Measurements from ENCODE around the gene UAP1L1. TPM values are rescaled to one million over a fixed set of nuclear protein-coding genes. Genes with fewer than 3 reads are reported as not detected.

The UAP1L1 gene
- total RNA-seq, 1 experiment from 2014 or later = 15.1 TPM

DNA sequence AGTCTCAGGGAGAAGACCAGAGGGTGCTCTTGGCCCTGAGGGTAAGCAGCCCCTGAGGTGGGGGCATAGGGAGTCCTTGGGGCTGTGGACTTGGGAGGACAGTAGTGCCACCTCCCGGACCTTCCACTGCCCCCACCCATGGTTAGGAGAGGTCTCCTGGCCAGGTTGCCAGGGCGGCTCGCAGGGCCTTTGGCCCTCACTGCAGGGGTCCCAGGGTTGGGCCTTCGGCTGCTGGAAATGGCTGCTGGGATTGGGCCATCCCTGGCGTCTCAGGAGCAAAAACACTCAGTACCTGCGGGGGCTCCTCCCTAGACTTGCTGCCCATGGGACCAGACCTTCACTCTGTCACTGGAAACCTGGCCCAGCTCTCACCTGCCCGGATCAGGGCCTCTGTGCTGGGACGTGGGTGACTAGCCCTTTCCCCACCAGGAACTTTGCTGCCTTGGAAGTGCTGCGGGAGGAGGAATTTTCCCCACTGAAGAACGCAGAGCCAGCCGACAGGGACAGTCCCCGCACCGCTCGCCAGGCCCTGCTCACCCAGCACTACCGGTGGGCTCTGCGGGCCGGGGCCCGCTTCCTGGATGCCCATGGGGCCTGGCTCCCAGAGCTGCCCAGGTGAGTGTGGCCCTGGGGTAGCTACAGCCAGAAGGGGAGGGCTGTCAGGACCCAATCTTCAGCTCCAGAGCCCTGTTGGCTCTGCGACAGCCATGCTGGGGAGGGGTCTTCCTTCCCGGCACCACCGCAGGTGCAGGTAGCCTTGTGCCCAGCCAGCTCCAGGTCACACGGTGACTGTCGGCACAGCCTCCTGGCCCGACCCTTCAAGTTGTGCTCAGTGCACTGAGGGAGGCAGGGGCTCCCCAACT, 3.2 kb downstream of the UAP1L1 start:
- H3K4me2 ChIP-seq (ENCODE audit: low read depth, low read length, poor library complexity, severe bottlenecking) = no peak overlapping the region
- peaks cover 50% of the 10 kb centered on the region for H3K4me1 ChIP-seq (ENCODE audit: low read length)
- DNase-seq = no peak
- H3K79me2 ChIP-seq (ENCODE audit: low read length) = no peaks in the 10 kb centered on the region
- H3K9ac ChIP-seq (ENCODE audit: low read length) = no peak overlapping the region
- H2AFZ ChIP-seq (ENCODE audit: low read length) = no peak overlapping the region
- H3K36me3 ChIP-seq (ENCODE audit: insufficient read depth, low read length) = no peaks in the 10 kb centered on the region
- H3K9me2 ChIP-seq (replicated peaks; ENCODE audit: insufficient read depth, low read length) = no peaks in the 10 kb centered on the region
- H3K4me3 ChIP-seq (ENCODE audit: low read length) = no peak overlapping the region
- H3K27ac ChIP-seq (ENCODE audit: low read length) = no peak overlapping the region
- no peaks in the 10 kb centered on the region for H3K9me3 ChIP-seq (ENCODE audit: low read length)
- H3K27me3 ChIP-seq (ENCODE audit: low read length) = no peaks in the 10 kb centered on the region
- peaks cover 4% of the 10 kb centered on the region; the same call in 1 of the 2 replicates for H4K20me1 ChIP-seq (ENCODE audit: insufficient read depth, low read depth, low read length)

DNA sequence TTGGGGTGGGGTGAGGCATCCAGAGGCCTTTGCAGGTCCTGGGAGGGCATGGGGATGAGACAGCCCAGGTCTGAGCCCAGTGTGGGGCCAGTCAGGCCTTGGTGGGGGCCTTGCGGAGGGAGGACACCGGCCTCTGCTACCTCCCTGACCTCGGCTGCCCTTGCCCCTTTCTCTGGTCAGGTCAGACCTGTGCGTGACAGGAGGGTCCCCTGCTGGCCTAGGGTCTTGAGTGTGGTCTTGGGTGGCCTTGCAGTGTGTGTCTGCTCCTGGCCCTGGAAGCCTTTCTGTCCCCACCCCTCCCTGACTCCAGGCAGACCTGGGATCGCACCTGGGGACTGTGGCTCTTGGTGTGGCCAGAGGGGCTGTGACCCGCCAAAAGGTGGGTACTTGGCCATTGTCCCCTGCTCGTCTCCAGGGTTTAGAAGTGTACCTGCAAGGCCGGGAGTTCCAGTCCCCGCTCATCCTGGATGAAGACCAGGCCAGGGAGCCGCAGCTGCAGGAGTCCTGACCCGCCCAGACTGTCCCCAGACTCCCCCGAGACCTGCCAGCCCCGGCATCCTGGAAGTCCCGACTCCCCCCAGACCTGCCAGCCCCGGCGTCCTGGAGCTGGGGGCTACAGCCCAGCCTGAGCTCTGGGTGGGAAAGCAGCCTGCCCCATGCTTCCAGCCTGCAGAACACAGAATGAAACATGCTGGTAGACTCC, 5.1 kb downstream of the UAP1L1 start:
- Histone ChIP-seq H3K79me2 (ENCODE audit: low read length) (peaks cover under 1% of the 10 kb centered on the region; the same call in 1 of the 2 replicates), H3K9ac (ENCODE audit: low read length) (peak overlapping the region; percentile 63), H3K9me3 (ENCODE audit: low read length) (no peaks in the 10 kb centered on the region), H3K9me2 (replicated peaks; ENCODE audit: insufficient read depth, low read length) (no peaks in the 10 kb centered on the region), H3K4me1 (ENCODE audit: low read length) (peaks cover 54% of the 10 kb centered on the region), H3K4me3 (ENCODE audit: low read length) (peak overlapping the region; percentile 39; the same call in 1 of the 2 replicates), H3K36me3 (ENCODE audit: insufficient read depth, low read length) (no peaks in the 10 kb centered on the region), H3K4me2 (ENCODE audit: low read depth, low read length, poor library complexity, severe bottlenecking) (peak overlapping the region; percentile 64), H3K27me3 (ENCODE audit: low read length) (no peaks in the 10 kb centered on the region), H4K20me1 (ENCODE audit: insufficient read depth, low read depth, low read length) (peaks cover 4% of the 10 kb centered on the region; the same call in 1 of the 2 replicates), H3K27ac (ENCODE audit: low read length) (peak overlapping the region; percentile 90), H2AFZ (ENCODE audit: low read length) (no peak overlapping the region)
- no peak for DNase-seq

DNA sequence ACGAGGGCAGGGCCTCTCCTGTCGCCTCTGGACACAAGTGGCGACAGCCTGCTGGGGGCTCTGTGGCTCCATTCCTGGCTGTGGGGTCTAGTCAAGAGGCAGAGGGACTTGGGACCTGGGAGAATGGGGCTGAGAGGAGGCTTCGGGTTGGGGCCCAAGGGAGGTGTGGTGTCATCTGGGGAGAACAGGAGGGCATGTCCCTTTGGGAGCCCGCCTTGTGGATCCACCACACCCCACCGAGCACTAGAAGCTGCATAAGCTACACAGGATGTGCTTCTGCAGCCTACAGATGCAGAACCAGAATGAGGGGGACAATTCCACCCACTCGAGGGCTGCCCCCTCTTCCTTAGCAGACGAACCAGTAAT, 5.6 kb downstream of the UAP1L1 start:
- Histone ChIP-seq H3K9me2 (replicated peaks; ENCODE audit: insufficient read depth, low read length) (no peaks in the 10 kb centered on the region), H4K20me1 (ENCODE audit: insufficient read depth, low read depth, low read length) (peaks cover 4% of the 10 kb centered on the region; the same call in 1 of the 2 replicates), H3K79me2 (ENCODE audit: low read length) (peaks cover 6% of the 10 kb centered on the region), H2AFZ (ENCODE audit: low read length) (no peak overlapping the region), H3K36me3 (ENCODE audit: insufficient read depth, low read length) (no peaks in the 10 kb centered on the region), H3K27me3 (ENCODE audit: low read length) (no peaks in the 10 kb centered on the region), H3K9ac (ENCODE audit: low read length) (peak overlapping the region; percentile 63), H3K9me3 (ENCODE audit: low read length) (no peaks in the 10 kb centered on the region), H3K4me1 (ENCODE audit: low read length) (peaks cover 57% of the 10 kb centered on the region), H3K27ac (ENCODE audit: low read length) (peak overlapping the region; percentile 90), H3K4me3 (ENCODE audit: low read length) (peak overlapping the region; percentile 39; the same call in 1 of the 2 replicates), H3K4me2 (ENCODE audit: low read depth, low read length, poor library complexity, severe bottlenecking) (peak overlapping the region; percentile 64)
- peak; percentile 81 for DNase-seq

DNA sequence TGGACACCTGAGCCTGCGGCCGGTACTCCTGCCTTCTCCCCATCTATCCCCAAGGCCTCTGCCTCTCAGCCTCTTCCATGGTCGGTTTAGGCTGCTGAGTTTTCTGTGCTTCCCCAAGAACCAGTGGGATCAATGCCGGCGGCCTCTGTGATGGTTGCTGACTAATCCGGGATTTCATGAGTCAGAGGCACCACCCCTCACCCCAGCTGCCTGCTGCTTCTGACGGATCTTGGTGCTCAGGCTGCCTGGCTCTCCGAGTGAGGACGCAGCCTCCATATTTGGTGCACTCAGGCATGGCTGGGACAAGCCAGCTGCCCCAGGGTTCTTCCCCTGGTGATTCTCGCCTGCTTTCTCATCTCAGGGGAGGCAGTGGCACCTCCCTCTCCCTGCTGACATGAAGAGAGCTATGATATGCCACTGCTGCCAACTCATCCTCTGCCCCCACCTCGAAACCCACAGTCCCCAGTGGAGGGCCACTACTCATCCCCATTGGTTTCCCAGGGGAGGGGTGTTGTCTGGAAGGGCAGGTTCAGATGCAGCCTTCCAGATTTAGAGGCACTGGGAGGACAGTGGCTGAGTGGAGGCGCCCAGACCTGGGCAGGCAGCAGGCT, 6.2 kb downstream of the UAP1L1 start:
- Histone ChIP-seq H3K27ac (ENCODE audit: low read length) (peak overlapping the region; percentile 90), H3K9me2 (replicated peaks; ENCODE audit: insufficient read depth, low read length) (no peaks in the 10 kb centered on the region), H3K36me3 (ENCODE audit: insufficient read depth, low read length) (no peaks in the 10 kb centered on the region), H3K79me2 (ENCODE audit: low read length) (peaks cover 12% of the 10 kb centered on the region), H3K9me3 (ENCODE audit: low read length) (no peaks in the 10 kb centered on the region), H3K9ac (ENCODE audit: low read length) (peak overlapping the region; percentile 63), H3K4me3 (ENCODE audit: low read length) (peak overlapping the region; percentile 39; the same call in 1 of the 2 replicates), H3K27me3 (ENCODE audit: low read length) (no peaks in the 10 kb centered on the region), H4K20me1 (ENCODE audit: insufficient read depth, low read depth, low read length) (no peaks in the 10 kb centered on the region), H2AFZ (ENCODE audit: low read length) (no peak overlapping the region), H3K4me1 (ENCODE audit: low read length) (peaks cover 57% of the 10 kb centered on the region), H3K4me2 (ENCODE audit: low read depth, low read length, poor library complexity, severe bottlenecking) (peak overlapping the region; percentile 64)
- DNase-seq = peak; percentile 89

DNA sequence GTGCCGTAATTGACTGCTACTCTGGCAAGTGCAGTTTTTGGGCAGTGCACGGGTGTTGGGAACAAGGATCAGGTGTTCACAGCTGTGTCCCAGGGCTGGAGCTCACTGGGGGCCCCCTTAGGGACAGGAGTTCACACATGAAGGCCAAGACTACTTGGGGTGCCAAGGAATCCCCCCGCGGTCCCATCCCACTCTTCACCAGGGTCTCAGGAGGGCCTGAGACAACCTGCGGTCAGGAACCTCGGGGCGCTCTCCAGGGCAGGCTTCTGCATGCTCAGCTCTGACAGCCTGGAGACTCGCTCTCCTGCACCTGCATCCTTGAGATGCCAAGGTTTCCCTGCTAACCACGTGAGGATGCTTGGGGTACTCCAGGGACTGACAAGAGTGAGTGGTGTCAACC, 7.2 kb downstream of the UAP1L1 start:
- H3K4me2 ChIP-seq (ENCODE audit: low read depth, low read length, poor library complexity, severe bottlenecking) = peak overlapping the region; percentile 64
- no peak overlapping the region for H2AFZ ChIP-seq (ENCODE audit: low read length)
- DNase-seq = no peak
- no peaks in the 10 kb centered on the region for H3K27me3 ChIP-seq (ENCODE audit: low read length)
- peak overlapping the region; percentile 90 for H3K27ac ChIP-seq (ENCODE audit: low read length)
- no peaks in the 10 kb centered on the region for H3K36me3 ChIP-seq (ENCODE audit: insufficient read depth, low read length)
- H4K20me1 ChIP-seq (ENCODE audit: insufficient read depth, low read depth, low read length) = no peaks in the 10 kb centered on the region
- H3K4me1 ChIP-seq (ENCODE audit: low read length) = peaks cover 58% of the 10 kb centered on the region
- H3K4me3 ChIP-seq (ENCODE audit: low read length) = peak overlapping the region; percentile 39; the same call in 1 of the 2 replicates
- peaks cover 18% of the 10 kb centered on the region for H3K79me2 ChIP-seq (ENCODE audit: low read length)
- no peaks in the 10 kb centered on the region for H3K9me2 ChIP-seq (replicated peaks; ENCODE audit: insufficient read depth, low read length)
- H3K9ac ChIP-seq (ENCODE audit: low read length) = peak overlapping the region; percentile 63
- H3K9me3 ChIP-seq (ENCODE audit: low read length) = no peaks in the 10 kb centered on the region

DNA sequence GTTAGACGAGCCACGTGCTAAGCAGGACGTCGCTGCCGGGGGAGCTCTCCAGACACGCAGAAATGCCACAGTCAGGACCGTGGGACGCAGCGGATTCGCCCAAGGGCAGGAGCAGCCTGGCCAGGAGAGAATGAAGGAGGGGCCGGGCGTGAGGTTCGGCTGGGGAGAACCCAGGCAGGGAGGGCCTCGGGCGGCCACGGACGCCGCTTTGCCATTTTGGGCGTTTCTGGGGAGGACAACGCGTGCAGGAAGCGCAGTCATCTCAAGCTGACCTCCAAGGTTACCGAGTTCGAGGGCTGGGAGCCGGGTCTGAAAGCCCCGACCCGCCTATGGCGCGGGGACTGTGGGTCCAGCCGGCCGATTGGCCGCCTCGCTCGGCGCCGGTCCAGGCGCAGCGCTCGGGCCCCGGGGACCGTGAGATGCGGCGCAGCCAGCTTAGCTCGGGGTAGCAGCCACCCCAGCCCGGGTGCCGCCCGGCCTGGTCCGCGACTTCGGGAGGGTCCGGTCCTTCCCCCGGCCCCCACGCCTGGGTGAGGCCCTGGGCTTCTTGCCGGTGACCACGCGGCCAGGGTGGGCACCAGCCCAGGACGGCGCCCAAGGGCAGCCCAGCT, 8.7 kb downstream of the UAP1L1 start:
- H3K27me3 ChIP-seq (ENCODE audit: low read length) = no peaks in the 10 kb centered on the region
- H3K36me3 ChIP-seq (ENCODE audit: insufficient read depth, low read length) = no peaks in the 10 kb centered on the region
- peaks cover 18% of the 10 kb centered on the region for H3K79me2 ChIP-seq (ENCODE audit: low read length)
- peaks cover 58% of the 10 kb centered on the region for H3K4me1 ChIP-seq (ENCODE audit: low read length)
- H3K4me3 ChIP-seq (ENCODE audit: low read length) = peak overlapping the region; percentile 82
- H3K9me2 ChIP-seq (replicated peaks; ENCODE audit: insufficient read depth, low read length) = no peaks in the 10 kb centered on the region
- no peak for DNase-seq
- H3K27ac ChIP-seq (ENCODE audit: low read length) = peak overlapping the region; percentile 93
- H2AFZ ChIP-seq (ENCODE audit: low read length) = no peak overlapping the region
- H3K4me2 ChIP-seq (ENCODE audit: low read depth, low read length, poor library complexity, severe bottlenecking) = peak overlapping the region; percentile 97
- no peaks in the 10 kb centered on the region for H4K20me1 ChIP-seq (ENCODE audit: insufficient read depth, low read depth, low read length)
- no peaks in the 10 kb centered on the region for H3K9me3 ChIP-seq (ENCODE audit: low read length)
- H3K9ac ChIP-seq (ENCODE audit: low read length) = peak overlapping the region; percentile 92

DNA sequence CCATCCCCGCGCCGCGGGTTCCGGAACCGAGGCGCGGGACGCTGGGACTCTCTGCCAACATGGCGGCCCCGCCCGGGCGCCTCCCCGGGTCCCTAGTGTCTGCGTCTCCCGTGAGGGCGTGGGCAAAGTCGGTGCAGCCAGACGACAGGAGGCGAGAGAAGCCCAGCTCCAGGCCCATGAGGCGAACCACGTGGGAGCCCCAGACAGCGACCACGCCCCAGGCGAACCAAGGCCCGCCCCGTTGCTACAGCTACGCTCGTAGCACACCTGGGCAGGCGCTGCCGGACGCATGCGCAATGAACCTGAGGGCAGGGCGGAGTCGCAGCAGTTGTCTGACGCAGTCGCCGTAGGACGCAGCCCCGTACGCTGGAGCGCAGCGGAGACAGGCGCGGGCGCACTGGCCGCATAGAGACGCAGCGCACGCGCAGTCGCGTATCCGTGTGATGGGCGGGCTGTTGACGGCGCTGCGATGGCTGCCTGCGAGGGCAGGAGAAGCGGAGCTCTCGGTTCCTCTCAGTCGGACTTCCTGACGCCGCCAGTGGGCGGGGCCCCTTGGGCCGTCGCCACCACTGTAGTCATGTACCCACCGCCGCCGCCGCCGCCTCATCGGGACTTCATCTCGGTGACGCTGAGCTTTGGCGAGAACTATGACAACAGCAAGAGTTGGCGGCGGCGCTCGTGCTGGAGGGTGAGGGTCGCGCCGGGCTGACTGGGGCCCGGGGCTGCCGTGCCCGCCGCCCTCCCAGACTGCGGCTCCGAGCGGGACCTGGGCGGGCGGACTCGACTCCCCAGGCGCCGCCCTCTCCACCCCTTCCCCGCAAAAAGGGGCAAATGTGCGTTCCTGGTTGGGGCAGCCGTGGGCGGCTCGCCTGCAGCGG, 9.5 kb downstream of the UAP1L1 start, which contains the start of gene MAN1B1:
TSS of gene MAN1B1 (plus strand) at position 455 of the 878 bp plus-strand sequence. CDS start at position 470, 15 bp downstream.
- Histone ChIP-seq H4K20me1 (ENCODE audit: insufficient read depth, low read depth, low read length) (no peaks in the 10 kb centered on the region), H3K4me2 (ENCODE audit: low read depth, low read length, poor library complexity, severe bottlenecking) (peak within 1 kb of the TSS; percentile 97), H2AFZ (ENCODE audit: low read length) (peak within 1 kb of the TSS; percentile 28; the same call in 1 of the 2 replicates), H3K27me3 (ENCODE audit: low read length) (no peaks in the 10 kb centered on the region), H3K79me2 (ENCODE audit: low read length) (peaks cover 18% of the 10 kb centered on the region), H3K4me1 (ENCODE audit: low read length) (peaks cover 58% of the 10 kb centered on the region), H3K9me2 (replicated peaks; ENCODE audit: insufficient read depth, low read length) (no peaks in the 10 kb centered on the region), H3K4me3 (ENCODE audit: low read length) (peak within 1 kb of the TSS; percentile 82), H3K9me3 (ENCODE audit: low read length) (no peaks in the 10 kb centered on the region), H3K27ac (ENCODE audit: low read length) (peak within 1 kb of the TSS; percentile 93), H3K36me3 (ENCODE audit: insufficient read depth, low read length) (no peaks in the 10 kb centered on the region), H3K9ac (ENCODE audit: low read length) (peak within 1 kb of the TSS; percentile 92)
- peak; percentile 100 for DNase-seq
